Astrocyte (in vitro differentiated cells and primary cell): Measurements from ENCODE around the gene ZNF827. TPM values are rescaled to one million over a fixed set of nuclear protein-coding genes. Genes with fewer than 3 reads are reported as not detected.

Experiments
- DNase-seq: peaks from one replicate; pipeline ENCODE4 v3.0.0-alpha.2; 2010; ENCODE audit warnings: low read depth
- FAIRE-seq: peaks from 2 replicates; lab custom pipeline; 2011; peaks lifted over from hg19 to GRCh38; lab: Jason Lieb, UNC
- H2AFZ ChIP-seq: 2 replicates; pipeline ENCODE4 v1.6.0; 2012; ENCODE audit warnings: low read depth, low read length, inconsistent platforms
- H3K27ac ChIP-seq: 2 replicates; pipeline ENCODE4 v1.5.1; 2011; ENCODE audit warnings: low read depth, low read length, inconsistent platforms
- H3K27me3 ChIP-seq: 2 replicates; pipeline ENCODE4 v1.6.0; 2011; ENCODE audit warnings: low read length, inconsistent platforms; ENCODE audit not compliant: insufficient read depth
- H3K36me3 ChIP-seq: 2 replicates; pipeline ENCODE4 v1.5.1; 2011; ENCODE audit warnings: low read length, inconsistent platforms; ENCODE audit not compliant: insufficient read depth
- H3K4me1 ChIP-seq: 2 replicates; pipeline ENCODE4 v1.5.1; 2011; ENCODE audit warnings: low read length, inconsistent platforms; ENCODE audit not compliant: insufficient read depth
- H3K4me2 ChIP-seq: 2 replicates; pipeline ENCODE4 v1.6.0; 2012; ENCODE audit warnings: low read length, inconsistent platforms
- H3K4me3 ChIP-seq: 2 replicates; pipeline ENCODE4 v1.5.1; 2011; ENCODE audit warnings: low read depth, mild to moderate bottlenecking, low read length, inconsistent platforms; ENCODE audit not compliant: insufficient read depth
- H3K79me2 ChIP-seq: 2 replicates; pipeline ENCODE4 v1.6.0; 2012; ENCODE audit warnings: mild to moderate bottlenecking, low read length, inconsistent platforms; ENCODE audit not compliant: insufficient read depth
- H3K9ac ChIP-seq: 2 replicates; pipeline ENCODE4 v1.6.0; 2012; ENCODE audit warnings: mild to moderate bottlenecking, low read length, inconsistent platforms
- H3K9me3 ChIP-seq: 2 replicates; pipeline ENCODE4 v1.5.1; 2012; ENCODE audit warnings: low read depth, mild to moderate bottlenecking, low read length, inconsistent platforms; ENCODE audit not compliant: insufficient read depth
- H4K20me1 ChIP-seq: 2 replicates; pipeline ENCODE4 v1.6.0; 2012; ENCODE audit warnings: low read length, inconsistent platforms; ENCODE audit not compliant: insufficient read depth
- H3K27ac Mint-ChIP-seq: one replicate; pipeline ENCODE4 v1.8.0; 2021; ENCODE audit warnings: mild to moderate bottlenecking, mixed read lengths; ENCODE audit not compliant: unreplicated experiment
- H3K27me3 Mint-ChIP-seq: one replicate; pipeline ENCODE4 v1.8.0; 2021; ENCODE audit warnings: low read depth, mixed read lengths; ENCODE audit not compliant: unreplicated experiment
- H3K36me3 Mint-ChIP-seq: one replicate; pipeline ENCODE4 v1.8.0; 2021; ENCODE audit warnings: low read depth, mixed read lengths; ENCODE audit not compliant: unreplicated experiment
- H3K4me1 Mint-ChIP-seq: one replicate; pipeline ENCODE4 v1.8.0; 2021; ENCODE audit warnings: low read depth, mixed read lengths; ENCODE audit not compliant: unreplicated experiment
- H3K4me3 Mint-ChIP-seq: one replicate; pipeline ENCODE4 v1.8.0; 2021; ENCODE audit warnings: mild to moderate bottlenecking, moderate library complexity, mixed read lengths; ENCODE audit not compliant: unreplicated experiment
- H3K9me3 Mint-ChIP-seq: one replicate; pipeline ENCODE4 v1.8.0; 2021; ENCODE audit warnings: mild to moderate bottlenecking, mixed read lengths; ENCODE audit not compliant: unreplicated experiment
- CTCF ChIP-seq: IDR thresholded peaks from 2 replicates; pipeline ENCODE4 v1.5.1; 2011; ENCODE audit warnings: low read depth, mild to moderate bottlenecking, inconsistent platforms, low read length, moderate library complexity; ENCODE audit not compliant: insufficient read depth
- EZH2 ChIP-seq: IDR thresholded peaks from 2 replicates; pipeline ENCODE4 v1.6.1; 2012; ENCODE audit warnings: mild to moderate bottlenecking, low read length, inconsistent platforms; ENCODE audit not compliant: insufficient read depth
- total RNA-seq: library from RNA; stranded (reverse); gene quantifications from 2 replicates; pipeline ENCODE4 v1.2.1, GENCODE V29; 2021

The ZNF827 gene
- total RNA-seq, 1 donor from 2014 or later, result 39.7 TPM

GRCh38 chr4:145873901-145874300, 64.7 kb downstream of the ZNF827 start:
- Mint-ChIP-seq H3K27me3 (no peaks in the 10 kb centered on the region), H3K36me3 (peaks cover 6% of the 10 kb centered on the region), H3K4me3 (no peak overlapping the region), H3K4me1 (peaks cover 34% of the 10 kb centered on the region), H3K27ac (no peak overlapping the region), H3K9me3 (no peaks in the 10 kb centered on the region)
- peaks cover 3% of the 10 kb centered on the region for H3K4me1 ChIP-seq
- no peak overlapping the region for H3K27ac ChIP-seq
- H3K27me3 ChIP-seq, result no peaks in the 10 kb centered on the region
- no peak overlapping the region for H3K9ac ChIP-seq
- peaks cover 39% of the 10 kb centered on the region for H4K20me1 ChIP-seq
- DNase-seq (no peak), FAIRE-seq (no peak)
- no peak overlapping the region for H3K4me2 ChIP-seq
- H3K4me3 ChIP-seq, result no peak overlapping the region
- TF ChIP-seq CTCF (no peak), EZH2 (no peak)
- no peaks in the 10 kb centered on the region for H3K36me3 ChIP-seq
- H3K79me2 ChIP-seq, result peaks cover 11% of the 10 kb centered on the region
- H3K9me3 ChIP-seq, result no peaks in the 10 kb centered on the region
- H2AFZ ChIP-seq, result no peak overlapping the region

- H3K4me2 ChIP-seq, result no peak overlapping the region
- Mint-ChIP-seq H3K27ac (no peak overlapping the region), H3K4me3 (no peak overlapping the region), H3K9me3 (no peaks in the 10 kb centered on the region), H3K4me1 (peaks cover 51% of the 10 kb centered on the region), H3K27me3 (no peaks in the 10 kb centered on the region), H3K36me3 (peaks cover 4% of the 10 kb centered on the region)
- no peaks in the 10 kb centered on the region for H3K4me1 ChIP-seq
- DNase-seq (no peak), FAIRE-seq (no peak)
- no peaks in the 10 kb centered on the region for H3K27me3 ChIP-seq
- peaks cover 7% of the 10 kb centered on the region for H3K79me2 ChIP-seq
- no peaks in the 10 kb centered on the region for H3K9me3 ChIP-seq
- H4K20me1 ChIP-seq, result peaks cover 38% of the 10 kb centered on the region
- no peak overlapping the region for H3K27ac ChIP-seq
- no peaks in the 10 kb centered on the region for H3K36me3 ChIP-seq
- no peak overlapping the region for H2AFZ ChIP-seq
- TF ChIP-seq CTCF (no peak), EZH2 (no peak)
- H3K9ac ChIP-seq, result no peak overlapping the region
- H3K4me3 ChIP-seq, result no peak overlapping the region
Observed at GRCh38 chr4:145871209-145871608, 67.4 kb downstream of the ZNF827 start.

DNA sequence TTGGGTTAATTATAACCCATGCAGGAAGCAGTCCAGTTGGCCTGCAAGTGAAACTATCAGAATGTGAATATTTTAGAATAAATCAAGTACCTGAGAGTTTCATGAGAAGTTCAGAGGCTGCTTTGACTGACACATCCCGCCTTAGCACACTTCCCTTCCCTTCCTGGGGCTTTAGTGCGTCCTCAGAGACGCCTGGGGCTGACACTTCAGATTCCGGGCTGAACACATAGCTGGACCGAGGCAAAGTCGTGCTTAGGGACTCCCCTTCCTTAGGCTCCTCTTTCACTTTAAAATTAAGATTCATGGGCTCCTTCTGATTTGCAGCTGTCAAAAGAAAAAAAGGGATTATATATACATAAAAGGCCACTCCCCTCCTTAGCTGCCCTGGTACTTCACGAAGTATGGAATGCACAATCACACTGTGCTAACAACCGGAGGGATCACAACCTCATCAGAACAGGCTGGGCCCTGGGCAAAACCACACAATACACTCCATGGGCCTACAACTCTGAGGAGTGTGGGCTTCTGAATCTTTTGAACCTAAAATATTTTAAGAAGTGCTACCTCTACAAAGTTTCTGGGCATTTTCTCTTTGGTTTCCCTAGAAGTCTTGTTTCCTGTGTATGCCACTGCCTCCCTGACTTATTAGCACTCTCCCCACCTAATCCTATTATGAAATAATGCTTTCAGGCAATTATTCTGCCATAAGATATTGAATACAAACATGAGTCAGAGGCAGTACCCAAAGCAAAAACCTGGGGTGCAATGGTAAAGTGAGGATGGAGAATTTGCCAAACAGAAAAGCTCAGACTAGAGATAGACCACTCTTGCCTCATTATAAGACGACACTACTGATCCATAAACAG, 68.2 kb downstream of the ZNF827 start:
- DNase-seq (no peak), FAIRE-seq (peak; percentile 20)
- no peaks in the 10 kb centered on the region for H3K27me3 ChIP-seq
- no peaks in the 10 kb centered on the region for H3K27me3 Mint-ChIP-seq
- H3K36me3 ChIP-seq, result no peaks in the 10 kb centered on the region
- H3K9me3 Mint-ChIP-seq, result no peaks in the 10 kb centered on the region
- peaks cover 7% of the 10 kb centered on the region for H3K79me2 ChIP-seq
- TF ChIP-seq CTCF (no peak), EZH2 (no peak)
- H3K4me3 ChIP-seq, result no peak overlapping the region
- H3K27ac Mint-ChIP-seq, result no peak overlapping the region
- no peak overlapping the region for H3K9ac ChIP-seq
- H3K4me2 ChIP-seq, result no peak overlapping the region
- peaks cover 4% of the 10 kb centered on the region for H3K36me3 Mint-ChIP-seq
- H3K9me3 ChIP-seq, result no peaks in the 10 kb centered on the region
- no peak overlapping the region for H2AFZ ChIP-seq
- peaks cover 57% of the 10 kb centered on the region for H3K4me1 Mint-ChIP-seq
- H3K27ac ChIP-seq, result no peak overlapping the region
- no peaks in the 10 kb centered on the region for H3K4me1 ChIP-seq
- peaks cover 45% of the 10 kb centered on the region for H4K20me1 ChIP-seq
- H3K4me3 Mint-ChIP-seq, result no peak overlapping the region
